GM13976 (cell line): ENCODE data around the gene EXOC4.

Experiments used
- DNase-seq: peaks from one replicate; pipeline ENCODE4 v3.0.0; 2012; ENCODE audit warnings: low spot score
- CTCF ChIP-seq: IDR thresholded peaks from 2 replicates; pipeline ENCODE4 v1.5.1; 2012; ENCODE audit warnings: borderline replicate concordance, mild to moderate bottlenecking; ENCODE audit not compliant: insufficient read depth; ENCODE audit errors: extremely low read depth, missing control alignments, control extremely low read depth
- in situ Hi-C: fragments of 300-500 bp; cut with MboI; formaldehyde crosslinking; loops from one replicate; pipeline ENCODE4 v1.12.0; 2022; ENCODE audit warnings: low sequenced_read_pairs, mixed read lengths, inconsistent platforms; ENCODE audit not compliant: unreplicated experiment

Gene EXOC4

GRCh38 chr7:133654547-133654946 is 401.7 kb downstream of the EXOC4 start:
- no peak for TF ChIP-seq CTCF
- no peak for DNase-seq
- in situ Hi-C loops, result no loop called here

GRCh38 chr7:133662276-133662675 is 409.4 kb downstream of the EXOC4 start:
- TF ChIP-seq CTCF, result no peak
- DNase-seq, result no peak
- in situ Hi-C loops, result no loop called here

- in situ Hi-C loops, result no loop called here
- TF ChIP-seq CTCF, result no peak
- DNase-seq, result no peak
These were observed 410.0 kb downstream of the EXOC4 start for GRCh38 chr7:133662830-133663229.

GRCh38 chr7:133664528-133664927 is 411.6 kb downstream of the EXOC4 start:
- no peak for DNase-seq
- in situ Hi-C loops, result no loop called here
- no peak for TF ChIP-seq CTCF

- DNase-seq, result no peak
- TF ChIP-seq CTCF, result no peak
- in situ Hi-C loops, result no loop called here
These were observed 415.6 kb downstream of the EXOC4 start for GRCh38 chr7:133668296-133669060.

- no peak for TF ChIP-seq CTCF
- in situ Hi-C loops, result no loop called here
- no peak for DNase-seq
These were observed 416.2 kb downstream of the EXOC4 start for GRCh38 chr7:133669061-133669455.

GRCh38 chr7:133670250-133670649 is 417.4 kb downstream of the EXOC4 start:
- no peak for DNase-seq
- TF ChIP-seq CTCF, result no peak
- in situ Hi-C loops, result no loop called here
